ENCODE measurements around the gene TOX2.

The TOX2 gene

DNA sequence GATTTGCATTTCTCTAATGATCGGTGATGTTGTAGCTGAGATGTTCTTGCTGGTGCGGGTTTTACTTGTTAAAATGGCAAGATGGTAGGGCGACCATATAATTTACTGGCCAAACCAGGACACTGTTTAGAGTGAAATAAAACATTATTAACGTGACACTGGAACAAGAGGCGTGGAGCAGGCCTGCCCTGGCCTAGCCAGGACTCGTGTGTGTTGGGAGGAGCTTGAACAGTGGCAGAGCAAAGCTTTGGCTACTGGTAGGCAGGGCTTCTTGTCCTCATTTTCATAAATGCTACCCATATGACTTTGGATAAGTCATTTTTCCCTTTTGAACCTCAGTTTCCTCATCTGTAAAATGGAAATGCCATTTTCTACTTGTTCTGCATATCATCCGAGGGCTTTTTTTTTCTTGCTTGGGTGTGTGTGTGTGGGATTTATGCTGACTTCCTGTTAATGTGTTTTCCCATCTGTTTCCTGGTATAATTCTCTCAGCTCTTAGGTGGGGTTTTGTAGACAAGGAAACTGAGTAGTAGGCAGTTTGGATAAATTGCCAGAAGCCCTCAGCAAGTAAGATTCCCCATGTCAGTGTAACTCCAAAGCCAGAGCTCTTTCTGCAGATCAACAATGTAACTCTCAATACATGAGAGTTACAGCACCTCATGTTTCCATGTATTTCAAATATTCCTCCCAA is 81.7 kb downstream of the TOX2 start (continued):
- no peak for TF ChIP-seq ZBTB10 (tag by site-specific recombination; IDR thresholded peaks at IDR 0.05)

DNA sequence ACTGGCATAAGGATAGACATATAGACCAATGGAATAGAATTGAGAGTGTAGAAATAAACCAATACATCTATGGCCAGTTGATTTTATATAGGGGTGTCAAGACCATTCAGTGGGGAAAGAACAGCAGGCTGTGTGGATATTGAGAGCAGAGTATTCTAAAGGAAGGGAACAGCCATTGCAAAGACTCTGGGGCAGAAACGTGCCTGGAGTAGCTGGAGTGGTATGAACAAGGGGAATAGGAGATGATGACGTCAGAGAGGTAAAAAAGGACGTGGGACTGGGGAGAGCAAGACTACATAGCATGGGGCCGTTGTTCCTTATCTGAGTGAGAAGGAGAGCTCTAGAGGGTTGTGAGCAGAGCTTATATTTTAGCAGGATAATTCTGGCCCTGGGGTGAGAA is 85.2 kb downstream of the TOX2 start:
- H3K9me3 ChIP-seq (ENCODE audit: control insufficient read depth, insufficient read depth, low read depth, low read length), result no peaks in the 10 kb centered on the region
- no peaks in the 10 kb centered on the region for H3K36me3 ChIP-seq (ENCODE audit: control insufficient read depth in 2 of 2, insufficient read depth in 1 of 2, low read length in 2 of 2)
- H3K27ac ChIP-seq (ENCODE audit: extremely low read depth, low read depth, low read length), result no peak overlapping the region
- no peak for TF ChIP-seq ZNF184 (tag by site-specific recombination; IDR thresholded peaks at IDR 0.05)
- TF ChIP-seq ZFHX2 (tag by site-specific recombination; conservative IDR thresholded peaks at IDR 0.05), result no peak
- TF ChIP-seq OSR2 (tag by site-specific recombination; IDR thresholded peaks at IDR 0.05), result no peak
- TF ChIP-seq ZNF354C (tag by site-specific recombination; IDR thresholded peaks at IDR 0.05; ENCODE audit: borderline replicate concordance, low read depth), result no peak
- no peak for TF ChIP-seq ZFP3 (tag by site-specific recombination; IDR thresholded peaks at IDR 0.05; ENCODE audit: low read depth)
- TF ChIP-seq REPIN1 (tag by site-specific recombination; IDR thresholded peaks at IDR 0.05; ENCODE audit: low read depth), result no peak
- TF ChIP-seq ZNF48 (tag by site-specific recombination; IDR thresholded peaks at IDR 0.05), result no peak
- TF ChIP-seq ZNF19 (tag by site-specific recombination; IDR thresholded peaks at IDR 0.05; ENCODE audit: low read depth), result no peak
- TF ChIP-seq ZNF747 (tag by site-specific recombination; IDR thresholded peaks at IDR 0.05), result no peak
- TF ChIP-seq KLF7 (tag by site-specific recombination; IDR thresholded peaks at IDR 0.05; ENCODE audit: borderline replicate concordance), result no peak
- no peak for TF ChIP-seq ZNF514 (tag by site-specific recombination; IDR thresholded peaks at IDR 0.05)
- ChIA-PET POLR2A (no interaction called here), CTCF (interaction anchor here (0.5 to 0.9 kb wide), 2 partner anchors 148 to 190 kb away, joined by 3 read pairs; no protein-coding TSS in a partner anchor)
- no peaks in the 10 kb centered on the region for H3K4me1 ChIP-seq (ENCODE audit: control insufficient read depth, insufficient read depth, low read length)
- no peak overlapping the region for H3K4me3 ChIP-seq (ENCODE audit: low read depth, low read length)

GRCh38 chr20:44001667-44002596 is 87.3 kb downstream of the TOX2 start:
- H3K4me3 ChIP-seq (ENCODE audit: low read depth, low read length), result no peak overlapping the region
- H3K27ac ChIP-seq (ENCODE audit: extremely low read depth, low read depth, low read length), result no peak overlapping the region
- CTCF ChIA-PET, result no interaction called here
- POLR2A ChIA-PET, result no interaction called here
- H3K36me3 ChIP-seq (ENCODE audit: control insufficient read depth in 2 of 2, insufficient read depth in 1 of 2, low read length in 2 of 2), result no peaks in the 10 kb centered on the region
- TF ChIP-seq SETDB1 (IDR thresholded peaks at IDR 0.05; ENCODE audit: insufficient read length, low read length) (no peak), ZNF239 (tag by site-specific recombination; IDR thresholded peaks at IDR 0.05) (no peak)
- H3K4me1 ChIP-seq (ENCODE audit: control insufficient read depth, insufficient read depth, low read length), result no peaks in the 10 kb centered on the region
- no peaks in the 10 kb centered on the region for H3K9me3 ChIP-seq (ENCODE audit: control insufficient read depth, insufficient read depth, low read depth, low read length)

GRCh38 chr20:44002861-44003260 is 88.2 kb downstream of the TOX2 start:
- H3K27ac ChIP-seq (ENCODE audit: extremely low read depth, low read depth, low read length), result no peak overlapping the region
- no peaks in the 10 kb centered on the region for H3K36me3 ChIP-seq (ENCODE audit: control insufficient read depth in 2 of 2, insufficient read depth in 1 of 2, low read length in 2 of 2)
- ChIA-PET CTCF (interaction anchor here (0.7 kb wide), 1 partner anchor 8 kb away, joined by 3 read pairs; no protein-coding TSS in a partner anchor), POLR2A (interaction anchor here (0.6 kb wide), 1 partner anchor 542 kb away, joined by 3 read pairs; no protein-coding TSS in a partner anchor)
- no peaks in the 10 kb centered on the region for H3K9me3 ChIP-seq (ENCODE audit: control insufficient read depth, insufficient read depth, low read depth, low read length)
- H3K4me1 ChIP-seq (ENCODE audit: control insufficient read depth, insufficient read depth, low read length), result no peaks in the 10 kb centered on the region
- no peak overlapping the region for H3K4me3 ChIP-seq (ENCODE audit: low read depth, low read length)
- TF ChIP-seq ZNF785 (tag by site-specific recombination; IDR thresholded peaks at IDR 0.05) (no peak), ZBTB17 (tag by site-specific recombination; IDR thresholded peaks at IDR 0.05) (no peak), ZNF585B (tag by site-specific recombination; IDR thresholded peaks at IDR 0.05) (no peak), KLF16 (tag by site-specific recombination; IDR thresholded peaks at IDR 0.05) (no peak), ZNF155 (tag by site-specific recombination; IDR thresholded peaks at IDR 0.05) (no peak), ZNF544 (tag by site-specific recombination; IDR thresholded peaks at IDR 0.05) (no peak), ZNF843 (tag by site-specific recombination; IDR thresholded peaks at IDR 0.05) (no peak), SCRT2 (tag by site-specific recombination; IDR thresholded peaks at IDR 0.05) (no peak), ZNF391 (tag by site-specific recombination; IDR thresholded peaks at IDR 0.05; ENCODE audit: borderline replicate concordance, low read depth) (no peak), ZNF223 (tag by site-specific recombination; IDR thresholded peaks at IDR 0.05) (no peak), ZNF133 (tag by site-specific recombination; IDR thresholded peaks at IDR 0.05) (no peak)
- TF ChIP-seq, protein P1, sequence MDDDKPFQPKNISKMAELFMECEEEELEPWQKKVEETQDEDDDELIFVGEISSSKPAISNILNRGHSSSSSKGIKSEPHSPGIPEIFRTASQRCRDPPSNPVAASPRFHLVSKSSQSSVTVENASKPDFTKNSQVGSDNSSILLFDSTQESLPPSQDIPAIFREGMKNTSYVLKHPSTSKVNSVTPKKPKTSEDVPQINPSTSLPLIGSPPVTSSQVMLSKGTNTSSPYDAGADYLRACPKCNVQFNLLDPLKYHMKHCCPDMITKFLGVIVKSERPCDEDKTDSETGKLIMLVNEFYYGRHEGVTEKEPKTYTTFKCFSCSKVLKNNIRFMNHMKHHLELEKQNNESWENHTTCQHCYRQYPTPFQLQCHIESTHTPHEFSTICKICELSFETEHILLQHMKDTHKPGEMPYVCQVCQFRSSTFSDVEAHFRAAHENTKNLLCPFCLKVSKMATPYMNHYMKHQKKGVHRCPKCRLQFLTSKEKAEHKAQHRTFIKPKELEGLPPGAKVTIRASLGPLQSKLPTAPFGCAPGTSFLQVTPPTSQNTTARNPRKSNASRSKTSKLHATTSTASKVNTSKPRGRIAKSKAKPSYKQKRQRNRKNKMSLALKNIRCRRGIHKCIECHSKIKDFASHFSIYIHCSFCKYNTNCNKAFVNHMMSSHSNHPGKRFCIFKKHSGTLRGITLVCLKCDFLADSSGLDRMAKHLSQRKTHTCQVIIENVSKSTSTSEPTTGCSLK (tag by site-specific recombination; IDR thresholded peaks at IDR 0.05), result no peak

Measured in HEK293 (cell line).